Measurements from ENCODE around the gene SEMA4D. TPM values are rescaled to one million over a fixed set of nuclear protein-coding genes. Genes with fewer than 3 reads are reported as not detected.
"Not testable (repeated sequence)": the region's sequence is repeated elsewhere in the genome, so short reads cannot be mapped to it uniquely, and the experiment has no call there.

The SEMA4D gene
- total and polyA plus RNA-seq, 12 donors = 3.5 to 57.0 (median 26.7) TPM

GRCh38 chr9:89482901-89483361 is 15.0 kb downstream of the SEMA4D start:
- H3K9me3 ChIP-seq (replicated peaks in 1 of 3) = no peaks in the 10 kb centered on the region
- 78 to 89% (median 86%) methylated on average over 8 to 9 of the region's 9 CpGs for WGBS, 4 donors
- intact Hi-C loops (cut with DNase I) = loop anchor here in 1 of 2 donors (10.0 kb wide), 1 partner anchor 62 kb away; no protein-coding TSS in a partner anchor

GRCh38 chr9:89482056-89482851 is 15.7 kb downstream of the SEMA4D start:
- intact Hi-C loops (cut with DNase I) = loop anchor here in 1 of 2 donors (10.0 kb wide), 1 partner anchor 63 kb away; no protein-coding TSS in a partner anchor
- Histone ChIP-seq H3K9me3 (replicated peaks in 1 of 3) (no peaks in the 10 kb centered on the region), H3K27me3 (no peaks in the 10 kb centered on the region), H3K27ac (no peak overlapping the region), H3K4me1 (replicated peaks in 1 of 2) (peaks cover 4 to 17% of the 10 kb centered on the region in 2 donors), H3K4me3 (no peak overlapping the region), H3K36me3 (replicated peaks in 1 of 2) (no peaks in the 10 kb centered on the region)
- peak in 1 of 7 donors; percentile 47 for DNase-seq
- TF ChIP-seq CTCF (IDR thresholded peaks at IDR 0.05) (no peak), POLR2A (IDR thresholded peaks at IDR 0.05) (no peak)
- 69 to 73% (median 69%) methylated on average over 6 to 15 of the region's 15 CpGs for WGBS, 4 donors

More at GRCh38 chr9:89482901-89483361, 15.0 kb downstream of the SEMA4D start:
- no peak overlapping the region for H3K4me3 ChIP-seq
- TF ChIP-seq POLR2A (IDR thresholded peaks at IDR 0.05) (no peak), CTCF (IDR thresholded peaks at IDR 0.05) (no peak)
- no peaks in the 10 kb centered on the region for H3K27me3 ChIP-seq
- H3K4me1 ChIP-seq (replicated peaks in 1 of 2) = peaks cover 0 to 16% of the 10 kb centered on the region in 2 donors
- H3K27ac ChIP-seq = no peak overlapping the region
- DNase-seq = peak in 1 of 7 donors; percentile 48
- no peaks in the 10 kb centered on the region for H3K36me3 ChIP-seq (replicated peaks in 1 of 2)

- TF ChIP-seq POLR2A (IDR thresholded peaks at IDR 0.05) (no peak), CTCF (IDR thresholded peaks at IDR 0.05) (no peak)
- 87 to 91% (median 90%) methylated on average over 11 of the region's 11 CpGs for WGBS, 4 donors
- intact Hi-C loops (cut with DNase I) = loop anchor here in 1 of 2 donors (10.0 kb wide), 1 partner anchor 63 kb away; no protein-coding TSS in a partner anchor
These were observed 16.4 kb downstream of the SEMA4D start for GRCh38 chr9:89481538-89481915.

GRCh38 chr9:89480825-89481537 is 16.9 kb downstream of the SEMA4D start:
- no peaks in the 10 kb centered on the region for H3K9me3 ChIP-seq (replicated peaks in 1 of 3)
- no peak overlapping the region for H3K27ac ChIP-seq
- intact Hi-C loops (cut with DNase I) = loop anchor here in 1 of 2 donors (10.0 kb wide), 1 partner anchor 64 kb away; no protein-coding TSS in a partner anchor
- H3K36me3 ChIP-seq (replicated peaks in 1 of 2) = no peaks in the 10 kb centered on the region
- H3K4me1 ChIP-seq (replicated peaks in 1 of 2) = peaks cover 5 to 20% of the 10 kb centered on the region in 2 donors
- 86 to 91% (median 86%) methylated on average over 12 to 15 of the region's 15 CpGs for WGBS, 4 donors
- H3K27me3 ChIP-seq = no peaks in the 10 kb centered on the region
- H3K4me3 ChIP-seq = no peak overlapping the region
- DNase-seq = peak in 1 of 7 donors; percentile 29
- TF ChIP-seq POLR2A (IDR thresholded peaks at IDR 0.05) (no peak), CTCF (IDR thresholded peaks at IDR 0.05) (no peak)

More at GRCh38 chr9:89481538-89481915, 16.4 kb downstream of the SEMA4D start:
- no peaks in the 10 kb centered on the region for H3K36me3 ChIP-seq (replicated peaks in 1 of 2)
- H3K4me3 ChIP-seq = no peak overlapping the region
- H3K9me3 ChIP-seq (replicated peaks in 1 of 3) = no peaks in the 10 kb centered on the region
- H3K27ac ChIP-seq = no peak overlapping the region
- H3K27me3 ChIP-seq = no peaks in the 10 kb centered on the region
- H3K4me1 ChIP-seq (replicated peaks in 1 of 2) = peaks cover 5 to 20% of the 10 kb centered on the region in 2 donors
- DNase-seq = peak in 1 of 7 donors; percentile 46

GRCh38 chr9:89480372-89480771 is 17.5 kb downstream of the SEMA4D start:
- DNase-seq = peak in 1 of 7 donors; percentile 10
- 91 to 98% (median 96%) methylated on average over 9 to 27 of the region's 27 CpGs for WGBS, 4 donors
- not testable (repeated sequence) for H3K9me3 ChIP-seq (replicated peaks in 1 of 3)

GRCh38 chr9:89479669-89480011 is 18.3 kb downstream of the SEMA4D start:
- not testable (repeated sequence) for H3K36me3 ChIP-seq (replicated peaks in 1 of 2); H3K4me3 ChIP-seq; H3K9me3 ChIP-seq (replicated peaks in 1 of 3); H3K27me3 ChIP-seq; H3K27ac ChIP-seq
- WGBS, 4 donors = 90 to 97% (median 92%) methylated on average over 8 to 16 of the region's 17 CpGs
- peak in 1 of 7 donors; percentile 6 for DNase-seq
- peaks cover 5 to 15% of the 10 kb centered on the region in 2 donors for H3K4me1 ChIP-seq (replicated peaks in 1 of 2)
- intact Hi-C loops (cut with DNase I) = loop anchor here in 1 of 2 donors (10.0 kb wide), 1 partner anchor 65 kb away; no protein-coding TSS in a partner anchor

More at GRCh38 chr9:89480372-89480771, 17.5 kb downstream of the SEMA4D start:
- H3K36me3 ChIP-seq (replicated peaks in 1 of 2); H3K4me3 ChIP-seq; H3K27ac ChIP-seq; H3K27me3 ChIP-seq: not testable (repeated sequence)
- intact Hi-C loops (cut with DNase I) = loop anchor here in 1 of 2 donors (10.0 kb wide), 1 partner anchor 64 kb away; no protein-coding TSS in a partner anchor
- peaks cover 5 to 20% of the 10 kb centered on the region in 2 donors for H3K4me1 ChIP-seq (replicated peaks in 1 of 2)

Data from adrenal gland (tissue), 12 donors.